HG02678 (cell line): ENCODE results near the gene ADAMTS17.

ENCODE experiments used
- ATAC-seq: cut with Tn5 transposase; IDR thresholded peaks from one replicate; pipeline ENCODE4 v1.9.1; 2021; ENCODE audit warnings: mild to moderate bottlenecking, moderate library complexity; ENCODE audit not compliant: unreplicated experiment

The ADAMTS17 gene

GRCh38 chr15:100253640-100254039 is 88.1 kb downstream of the ADAMTS17 start:
- no peak for ATAC-seq

GRCh38 chr15:100252779-100253417 is 88.9 kb downstream of the ADAMTS17 start:
- no peak for ATAC-seq

GRCh38 chr15:100252359-100252758 is 89.4 kb downstream of the ADAMTS17 start:
- no peak for ATAC-seq

GRCh38 chr15:100250176-100250800 is 91.5 kb downstream of the ADAMTS17 start:
- ATAC-seq, result no peak

- ATAC-seq, result no peak
Observed at GRCh38 chr15:100249096-100249815, 92.5 kb downstream of the ADAMTS17 start.

- no peak for ATAC-seq
Observed at GRCh38 chr15:100248236-100248635, 93.5 kb downstream of the ADAMTS17 start.

GRCh38 chr15:100247228-100248225 is 94.2 kb downstream of the ADAMTS17 start:
- no peak for ATAC-seq

GRCh38 chr15:100245855-100246254 is 95.9 kb downstream of the ADAMTS17 start:
- ATAC-seq, result no peak

GRCh38 chr15:100245487-100245820 is 96.3 kb downstream of the ADAMTS17 start:
- ATAC-seq, result no peak

GRCh38 chr15:100244796-100245486 is 96.8 kb downstream of the ADAMTS17 start:
- ATAC-seq, result no peak

GRCh38 chr15:100242989-100243388 is 98.8 kb downstream of the ADAMTS17 start:
- ATAC-seq, result no peak

- ATAC-seq, result no peak
Observed at GRCh38 chr15:100241572-100242482, 99.9 kb downstream of the ADAMTS17 start.

- ATAC-seq, result no peak
Observed at GRCh38 chr15:100236981-100237720, 104.6 kb downstream of the ADAMTS17 start.

GRCh38 chr15:100235030-100235617 is 106.7 kb downstream of the ADAMTS17 start:
- ATAC-seq, result no peak

- no peak for ATAC-seq
Observed at GRCh38 chr15:100234158-100235029, 107.4 kb downstream of the ADAMTS17 start.

GRCh38 chr15:100230784-100231183 is 111.0 kb downstream of the ADAMTS17 start:
- no peak for ATAC-seq
